Astrocyte (in vitro differentiated cells and primary cell): Measurements from ENCODE around the gene CACNA1D. TPM values are rescaled to one million over a fixed set of nuclear protein-coding genes. Genes with fewer than 3 reads are reported as not detected.

Experiments used
- DNase-seq: peaks from one replicate; pipeline ENCODE4 v3.0.0-alpha.2; 2010; ENCODE audit warnings: low read depth
- FAIRE-seq: peaks from 2 replicates; lab custom pipeline; 2011; peaks lifted over from hg19 to GRCh38; lab: Jason Lieb, UNC
- H2AFZ ChIP-seq: 2 replicates; pipeline ENCODE4 v1.6.0; 2012; ENCODE audit warnings: low read depth, low read length, inconsistent platforms
- H3K27ac ChIP-seq: 2 replicates; pipeline ENCODE4 v1.5.1; 2011; ENCODE audit warnings: low read depth, low read length, inconsistent platforms
- H3K27me3 ChIP-seq: 2 replicates; pipeline ENCODE4 v1.6.0; 2011; ENCODE audit warnings: low read length, inconsistent platforms; ENCODE audit not compliant: insufficient read depth
- H3K36me3 ChIP-seq: 2 replicates; pipeline ENCODE4 v1.5.1; 2011; ENCODE audit warnings: low read length, inconsistent platforms; ENCODE audit not compliant: insufficient read depth
- H3K4me1 ChIP-seq: 2 replicates; pipeline ENCODE4 v1.5.1; 2011; ENCODE audit warnings: low read length, inconsistent platforms; ENCODE audit not compliant: insufficient read depth
- H3K4me2 ChIP-seq: 2 replicates; pipeline ENCODE4 v1.6.0; 2012; ENCODE audit warnings: low read length, inconsistent platforms
- H3K4me3 ChIP-seq: 2 replicates; pipeline ENCODE4 v1.5.1; 2011; ENCODE audit warnings: low read depth, mild to moderate bottlenecking, low read length, inconsistent platforms; ENCODE audit not compliant: insufficient read depth
- H3K79me2 ChIP-seq: 2 replicates; pipeline ENCODE4 v1.6.0; 2012; ENCODE audit warnings: mild to moderate bottlenecking, low read length, inconsistent platforms; ENCODE audit not compliant: insufficient read depth
- H3K9ac ChIP-seq: 2 replicates; pipeline ENCODE4 v1.6.0; 2012; ENCODE audit warnings: mild to moderate bottlenecking, low read length, inconsistent platforms
- H3K9me3 ChIP-seq: 2 replicates; pipeline ENCODE4 v1.5.1; 2012; ENCODE audit warnings: low read depth, mild to moderate bottlenecking, low read length, inconsistent platforms; ENCODE audit not compliant: insufficient read depth
- H4K20me1 ChIP-seq: 2 replicates; pipeline ENCODE4 v1.6.0; 2012; ENCODE audit warnings: low read length, inconsistent platforms; ENCODE audit not compliant: insufficient read depth
- H3K27ac Mint-ChIP-seq: one replicate; pipeline ENCODE4 v1.8.0; 2021; ENCODE audit warnings: mild to moderate bottlenecking, mixed read lengths; ENCODE audit not compliant: unreplicated experiment
- H3K27me3 Mint-ChIP-seq: one replicate; pipeline ENCODE4 v1.8.0; 2021; ENCODE audit warnings: low read depth, mixed read lengths; ENCODE audit not compliant: unreplicated experiment
- H3K36me3 Mint-ChIP-seq: one replicate; pipeline ENCODE4 v1.8.0; 2021; ENCODE audit warnings: low read depth, mixed read lengths; ENCODE audit not compliant: unreplicated experiment
- H3K4me1 Mint-ChIP-seq: one replicate; pipeline ENCODE4 v1.8.0; 2021; ENCODE audit warnings: low read depth, mixed read lengths; ENCODE audit not compliant: unreplicated experiment
- H3K4me3 Mint-ChIP-seq: one replicate; pipeline ENCODE4 v1.8.0; 2021; ENCODE audit warnings: mild to moderate bottlenecking, moderate library complexity, mixed read lengths; ENCODE audit not compliant: unreplicated experiment
- H3K9me3 Mint-ChIP-seq: one replicate; pipeline ENCODE4 v1.8.0; 2021; ENCODE audit warnings: mild to moderate bottlenecking, mixed read lengths; ENCODE audit not compliant: unreplicated experiment
- EZH2 ChIP-seq: IDR thresholded peaks from 2 replicates; pipeline ENCODE4 v1.6.1; 2012; ENCODE audit warnings: mild to moderate bottlenecking, low read length, inconsistent platforms; ENCODE audit not compliant: insufficient read depth
- total RNA-seq: library from RNA; stranded (reverse); gene quantifications from 2 replicates; pipeline ENCODE4 v1.2.1, GENCODE V29; 2021
- TF ChIP-seq, protein P1 (sequence below): IDR thresholded peaks from 2 replicates; pipeline ENCODE4 v1.5.1; 2011; ENCODE audit warnings: low read depth, mild to moderate bottlenecking, inconsistent platforms, low read length, moderate library complexity; ENCODE audit not compliant: insufficient read depth

Gene CACNA1D
- total RNA-seq, 1 donor from 2014 or later: 0.41 TPM

DNA sequence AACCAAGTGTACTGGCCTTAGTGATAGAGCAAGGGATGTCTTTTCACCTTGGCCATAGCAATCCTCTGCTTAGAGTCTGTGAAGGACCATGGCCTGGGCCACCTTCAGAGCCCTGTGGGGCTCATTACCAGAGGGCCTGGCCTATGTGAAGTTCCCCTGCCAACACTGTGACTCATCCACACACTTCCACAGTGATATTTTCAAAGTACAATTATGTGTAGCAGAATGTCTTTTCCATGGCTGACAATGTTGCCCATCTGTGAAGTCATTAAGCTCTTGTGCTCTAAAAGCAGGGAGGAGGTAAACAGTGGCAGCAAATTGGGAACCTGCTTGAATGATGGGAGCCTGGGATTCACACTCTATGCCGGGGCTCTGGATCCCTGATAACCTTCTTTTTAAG is 12.2 kb upstream of the CACNA1D start:
- H3K4me2 ChIP-seq: no peak overlapping the region
- no peak overlapping the region for H3K9ac ChIP-seq
- H3K4me1 ChIP-seq: no peaks in the 10 kb centered on the region
- TF ChIP-seq, protein P1, sequence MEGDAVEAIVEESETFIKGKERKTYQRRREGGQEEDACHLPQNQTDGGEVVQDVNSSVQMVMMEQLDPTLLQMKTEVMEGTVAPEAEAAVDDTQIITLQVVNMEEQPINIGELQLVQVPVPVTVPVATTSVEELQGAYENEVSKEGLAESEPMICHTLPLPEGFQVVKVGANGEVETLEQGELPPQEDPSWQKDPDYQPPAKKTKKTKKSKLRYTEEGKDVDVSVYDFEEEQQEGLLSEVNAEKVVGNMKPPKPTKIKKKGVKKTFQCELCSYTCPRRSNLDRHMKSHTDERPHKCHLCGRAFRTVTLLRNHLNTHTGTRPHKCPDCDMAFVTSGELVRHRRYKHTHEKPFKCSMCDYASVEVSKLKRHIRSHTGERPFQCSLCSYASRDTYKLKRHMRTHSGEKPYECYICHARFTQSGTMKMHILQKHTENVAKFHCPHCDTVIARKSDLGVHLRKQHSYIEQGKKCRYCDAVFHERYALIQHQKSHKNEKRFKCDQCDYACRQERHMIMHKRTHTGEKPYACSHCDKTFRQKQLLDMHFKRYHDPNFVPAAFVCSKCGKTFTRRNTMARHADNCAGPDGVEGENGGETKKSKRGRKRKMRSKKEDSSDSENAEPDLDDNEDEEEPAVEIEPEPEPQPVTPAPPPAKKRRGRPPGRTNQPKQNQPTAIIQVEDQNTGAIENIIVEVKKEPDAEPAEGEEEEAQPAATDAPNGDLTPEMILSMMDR: no peak
- TF ChIP-seq EZH2: no peak
- DNase-seq: no peak
- no peak overlapping the region for H3K27ac ChIP-seq
- Mint-ChIP-seq H3K4me3 (no peak overlapping the region), H3K36me3 (no peaks in the 10 kb centered on the region), H3K9me3 (no peaks in the 10 kb centered on the region), H3K27me3 (peaks cover 15% of the 10 kb centered on the region), H3K4me1 (peaks cover 3% of the 10 kb centered on the region), H3K27ac (no peak overlapping the region)
- no peaks in the 10 kb centered on the region for H4K20me1 ChIP-seq
- H2AFZ ChIP-seq: no peak overlapping the region
- H3K4me3 ChIP-seq: no peak overlapping the region
- H3K27me3 ChIP-seq: peaks cover 3% of the 10 kb centered on the region
- FAIRE-seq: no peak
- no peaks in the 10 kb centered on the region for H3K79me2 ChIP-seq
- H3K9me3 ChIP-seq: no peaks in the 10 kb centered on the region
- no peaks in the 10 kb centered on the region for H3K36me3 ChIP-seq

DNA sequence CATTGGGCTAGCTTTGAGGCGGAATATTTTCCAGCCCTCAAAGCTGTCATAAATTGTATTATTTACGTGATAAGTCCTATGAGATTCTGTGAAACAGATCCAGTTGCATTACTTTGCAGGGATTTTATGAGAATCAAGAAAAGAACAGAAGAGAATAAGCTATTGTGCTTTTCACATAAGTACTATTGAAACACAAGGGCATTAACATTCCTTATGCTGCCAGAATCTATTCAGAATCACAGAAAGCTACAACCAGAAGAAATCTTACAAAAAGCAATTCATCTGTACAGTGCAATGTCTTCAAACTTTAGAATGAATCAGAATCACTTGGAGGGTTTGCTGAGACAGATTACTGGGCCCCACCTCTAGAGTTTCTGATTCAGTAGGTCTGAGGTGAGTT is 10.6 kb upstream of the CACNA1D start:
- no peak overlapping the region for H3K4me3 Mint-ChIP-seq
- no peaks in the 10 kb centered on the region for H3K9me3 Mint-ChIP-seq
- Histone ChIP-seq H3K79me2 (no peaks in the 10 kb centered on the region), H2AFZ (no peak overlapping the region), H3K4me3 (no peak overlapping the region), H3K4me2 (no peak overlapping the region), H3K27ac (no peak overlapping the region), H4K20me1 (no peaks in the 10 kb centered on the region), H3K9me3 (no peaks in the 10 kb centered on the region), H3K9ac (no peak overlapping the region), H3K4me1 (no peaks in the 10 kb centered on the region), H3K36me3 (no peaks in the 10 kb centered on the region), H3K27me3 (peaks cover 2% of the 10 kb centered on the region)
- TF ChIP-seq EZH2: no peak
- TF ChIP-seq, protein P1: no peak
- no peaks in the 10 kb centered on the region for H3K36me3 Mint-ChIP-seq
- H3K4me1 Mint-ChIP-seq: no peaks in the 10 kb centered on the region
- no peak overlapping the region for H3K27ac Mint-ChIP-seq
- DNase-seq (no peak), FAIRE-seq (no peak)
- peaks cover 16% of the 10 kb centered on the region for H3K27me3 Mint-ChIP-seq

DNA sequence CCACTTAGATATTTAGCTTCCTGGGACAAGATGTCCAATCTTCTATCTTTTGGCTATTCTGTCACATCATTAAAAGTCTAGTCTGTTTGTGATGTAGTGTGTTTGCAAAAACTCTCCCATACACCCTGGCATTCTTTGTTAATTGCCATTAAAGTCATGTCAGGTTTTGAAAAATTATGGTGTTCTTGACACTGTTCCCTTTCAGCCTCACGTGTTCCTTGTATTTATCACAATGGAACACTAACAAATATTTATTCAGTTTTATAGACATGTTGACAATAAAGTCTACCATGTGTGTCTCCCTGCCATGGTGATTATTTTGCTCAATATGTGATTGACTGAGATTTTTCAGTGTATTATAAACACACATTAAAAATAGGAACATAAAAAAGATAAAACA is 9.4 kb upstream of the CACNA1D start:
- no peaks in the 10 kb centered on the region for H4K20me1 ChIP-seq
- H3K4me3 Mint-ChIP-seq: no peak overlapping the region
- no peak overlapping the region for H3K4me2 ChIP-seq
- no peaks in the 10 kb centered on the region for H3K36me3 ChIP-seq
- H3K4me1 ChIP-seq: no peaks in the 10 kb centered on the region
- H3K36me3 Mint-ChIP-seq: no peaks in the 10 kb centered on the region
- no peaks in the 10 kb centered on the region for H3K9me3 ChIP-seq
- H3K27me3 Mint-ChIP-seq: peaks cover 10% of the 10 kb centered on the region
- H3K27ac ChIP-seq: no peak overlapping the region
- FAIRE-seq (no peak), DNase-seq (no peak)
- H3K4me3 ChIP-seq: no peak overlapping the region
- no peaks in the 10 kb centered on the region for H3K79me2 ChIP-seq
- no peak overlapping the region for H3K27ac Mint-ChIP-seq
- no peaks in the 10 kb centered on the region for H3K4me1 Mint-ChIP-seq
- H3K9me3 Mint-ChIP-seq: no peaks in the 10 kb centered on the region
- TF ChIP-seq, protein P1: no peak
- TF ChIP-seq EZH2: no peak
- H3K27me3 ChIP-seq: no peaks in the 10 kb centered on the region
- H2AFZ ChIP-seq: no peak overlapping the region
- H3K9ac ChIP-seq: no peak overlapping the region
